Measurements from ENCODE around the gene ZDHHC14.

DNA sequence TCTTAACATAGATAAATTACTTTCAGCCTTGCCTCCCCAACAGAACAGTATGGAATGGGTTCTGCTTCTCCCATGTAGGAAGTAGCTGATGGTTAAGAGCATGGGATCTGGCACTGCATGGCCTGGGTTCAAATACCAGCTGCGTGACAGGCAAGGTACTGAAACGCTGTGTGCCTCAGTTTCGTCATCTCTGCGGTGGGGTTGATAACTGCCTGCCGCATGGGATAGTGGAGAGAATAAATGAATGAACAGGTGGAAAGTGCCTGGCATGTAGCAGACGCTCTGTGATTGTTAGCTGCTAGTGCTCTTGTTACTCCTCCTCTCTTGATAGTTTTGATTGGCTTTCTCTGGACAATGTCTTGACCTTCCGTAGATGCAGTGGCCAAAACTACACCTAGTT is 213.3 kb downstream of the ZDHHC14 start:
- TF ChIP-seq, protein P1, sequence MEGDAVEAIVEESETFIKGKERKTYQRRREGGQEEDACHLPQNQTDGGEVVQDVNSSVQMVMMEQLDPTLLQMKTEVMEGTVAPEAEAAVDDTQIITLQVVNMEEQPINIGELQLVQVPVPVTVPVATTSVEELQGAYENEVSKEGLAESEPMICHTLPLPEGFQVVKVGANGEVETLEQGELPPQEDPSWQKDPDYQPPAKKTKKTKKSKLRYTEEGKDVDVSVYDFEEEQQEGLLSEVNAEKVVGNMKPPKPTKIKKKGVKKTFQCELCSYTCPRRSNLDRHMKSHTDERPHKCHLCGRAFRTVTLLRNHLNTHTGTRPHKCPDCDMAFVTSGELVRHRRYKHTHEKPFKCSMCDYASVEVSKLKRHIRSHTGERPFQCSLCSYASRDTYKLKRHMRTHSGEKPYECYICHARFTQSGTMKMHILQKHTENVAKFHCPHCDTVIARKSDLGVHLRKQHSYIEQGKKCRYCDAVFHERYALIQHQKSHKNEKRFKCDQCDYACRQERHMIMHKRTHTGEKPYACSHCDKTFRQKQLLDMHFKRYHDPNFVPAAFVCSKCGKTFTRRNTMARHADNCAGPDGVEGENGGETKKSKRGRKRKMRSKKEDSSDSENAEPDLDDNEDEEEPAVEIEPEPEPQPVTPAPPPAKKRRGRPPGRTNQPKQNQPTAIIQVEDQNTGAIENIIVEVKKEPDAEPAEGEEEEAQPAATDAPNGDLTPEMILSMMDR (IDR thresholded peaks at IDR 0.05), result no peak
- no peak for TF ChIP-seq POLR2A (IDR thresholded peaks at IDR 0.05)
